NCI-H187 (cell line): ENCODE results near the gene ETV3.
"Not testable (repeated sequence)": the region's sequence is repeated elsewhere in the genome, so short reads cannot be mapped to it uniquely, and the experiment has no call there.

Experiments
- DNase-seq, 2 experiments: peaks; one replicate each; lab custom pipeline; 2025; lab: John Stamatoyannopoulos, UW

Gene ETV3

DNA sequence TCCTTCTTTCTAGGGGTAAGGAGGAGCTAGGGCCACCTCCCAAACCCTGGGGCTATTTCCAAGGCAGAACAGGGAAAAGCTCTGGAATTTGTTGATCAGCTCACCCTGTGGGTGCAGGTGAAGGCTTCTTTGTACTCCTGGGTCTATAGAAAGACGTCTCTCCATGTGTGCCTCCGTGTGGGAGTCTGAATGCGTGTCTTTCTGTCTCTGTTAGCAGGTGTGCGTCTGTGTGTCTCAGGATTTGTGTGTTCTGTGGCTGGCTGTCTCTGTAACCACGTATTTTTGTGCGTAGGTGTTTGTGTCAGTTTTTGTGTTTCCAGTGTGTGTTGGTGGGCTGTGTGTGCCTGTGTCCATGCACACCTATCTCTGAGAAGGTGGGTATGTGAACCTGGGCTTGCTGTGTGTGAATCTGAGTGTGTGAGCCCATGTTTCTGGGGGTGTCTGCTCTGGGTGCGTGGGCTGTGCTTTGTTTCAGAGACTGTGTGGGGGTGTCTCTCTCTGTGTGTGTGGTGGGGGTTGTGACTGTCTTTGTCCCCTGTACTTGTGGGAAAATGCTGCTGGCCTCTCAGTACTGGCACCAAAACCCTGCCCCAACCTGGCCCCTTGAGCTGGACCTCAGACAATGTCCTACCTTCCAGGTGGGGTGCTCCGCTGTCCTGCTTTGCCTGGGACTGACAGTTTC, 25.9 kb downstream of the ETV3 start:
- DNase-seq: no peak

DNA sequence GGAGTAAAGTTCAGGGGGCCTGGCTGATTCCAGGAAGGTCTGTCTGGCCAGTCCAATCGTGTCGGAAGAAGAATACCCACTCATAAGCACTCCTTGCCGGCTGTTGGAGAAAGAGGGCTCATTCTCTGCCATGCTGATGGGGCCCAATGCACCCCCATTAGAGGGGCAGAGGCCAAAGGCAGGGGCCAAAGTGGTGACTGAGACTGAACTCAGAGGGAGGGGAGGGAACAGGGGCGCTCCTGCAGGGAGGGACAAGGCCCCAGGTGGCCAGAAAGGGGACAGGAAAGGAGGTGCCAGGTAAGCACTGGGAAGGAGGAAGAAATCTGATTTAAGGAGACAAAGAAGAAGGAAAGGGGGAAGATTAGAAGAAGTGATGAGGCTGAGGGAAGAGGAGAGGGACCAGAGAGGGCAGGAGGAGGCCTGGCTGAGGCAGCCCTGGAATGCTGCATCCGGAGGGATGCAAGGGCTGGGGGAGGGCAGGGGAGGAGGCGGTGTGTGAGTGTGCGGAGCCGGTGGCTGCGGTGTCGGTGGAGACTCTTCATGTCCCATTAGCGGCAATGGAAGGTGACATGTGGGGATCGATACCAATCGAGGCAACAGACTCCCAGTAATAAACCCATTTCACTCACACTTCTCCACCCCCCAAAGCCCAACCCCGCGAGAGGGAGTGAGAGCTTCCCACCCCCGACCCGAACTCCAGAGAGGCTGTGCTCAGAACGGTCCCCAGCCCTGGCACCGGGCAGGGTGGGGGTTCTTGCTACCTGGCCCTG, 26.6 kb downstream of the ETV3 start:
- no peak for DNase-seq

GRCh38 chr1:157110686-157111085, 27.5 kb downstream of the ETV3 start:
- DNase-seq: no peak

DNA sequence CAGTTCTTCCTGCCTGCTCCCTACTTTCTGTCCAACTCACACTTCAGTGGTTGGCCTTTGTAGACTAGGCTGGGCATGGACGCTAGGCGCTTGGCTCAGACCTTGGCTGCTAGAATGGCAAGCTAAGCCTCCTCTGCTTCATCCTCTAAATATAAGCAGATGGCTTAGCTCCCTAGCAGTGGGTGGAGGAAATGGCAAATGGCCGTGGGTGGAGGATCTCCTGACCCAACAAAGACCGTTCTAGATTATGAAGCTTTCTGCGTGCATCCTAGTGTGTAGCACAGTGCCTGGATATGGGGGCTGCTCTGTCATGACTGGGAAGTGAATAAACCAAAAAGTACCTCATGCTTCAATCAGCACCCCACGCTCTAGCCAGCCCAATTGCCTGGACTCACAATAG, 28.2 kb downstream of the ETV3 start:
- no peak for DNase-seq

GRCh38 chr1:157108448-157108847, 29.7 kb downstream of the ETV3 start:
- DNase-seq: no peak

DNA sequence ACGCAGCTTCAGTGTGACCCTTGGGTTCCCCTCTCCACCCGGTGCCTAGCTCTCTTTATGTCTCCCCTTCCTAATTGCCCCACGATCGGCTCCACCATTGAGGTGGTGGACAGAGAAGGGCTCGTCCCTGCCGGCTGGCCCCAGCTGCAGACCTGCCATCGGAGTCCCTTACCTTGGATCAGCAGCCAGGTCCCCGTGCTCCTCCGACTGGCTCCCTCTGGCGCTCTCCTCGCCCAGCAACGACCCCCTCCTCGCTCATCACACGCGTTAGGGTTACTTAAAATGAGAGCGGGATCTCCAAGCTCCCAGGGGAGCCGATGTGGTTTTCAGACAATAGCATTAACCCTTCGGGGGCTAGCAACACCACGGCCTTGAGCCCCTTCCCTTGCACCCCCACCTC, 30.5 kb downstream of the ETV3 start:
- DNase-seq: no peak

DNA sequence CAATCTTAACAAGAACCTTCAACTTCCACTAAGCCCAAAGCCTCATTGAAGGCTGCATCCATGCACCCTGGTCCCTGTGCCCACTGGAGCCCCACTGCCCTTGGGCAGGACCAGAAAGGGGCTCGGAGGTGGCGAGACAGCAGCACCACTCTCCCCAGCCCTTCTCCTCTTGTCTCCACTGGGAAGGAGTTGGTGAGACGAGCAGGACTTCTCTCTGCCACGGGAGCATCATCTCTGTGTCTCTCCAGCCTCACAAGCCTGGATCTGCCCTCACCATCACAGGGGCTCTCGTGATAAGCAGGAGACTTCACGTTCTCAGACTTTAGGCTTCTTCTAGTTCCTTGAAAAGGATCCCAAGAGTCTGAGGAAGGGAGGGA, 31.4 kb downstream of the ETV3 start:
- no peak for DNase-seq

DNA sequence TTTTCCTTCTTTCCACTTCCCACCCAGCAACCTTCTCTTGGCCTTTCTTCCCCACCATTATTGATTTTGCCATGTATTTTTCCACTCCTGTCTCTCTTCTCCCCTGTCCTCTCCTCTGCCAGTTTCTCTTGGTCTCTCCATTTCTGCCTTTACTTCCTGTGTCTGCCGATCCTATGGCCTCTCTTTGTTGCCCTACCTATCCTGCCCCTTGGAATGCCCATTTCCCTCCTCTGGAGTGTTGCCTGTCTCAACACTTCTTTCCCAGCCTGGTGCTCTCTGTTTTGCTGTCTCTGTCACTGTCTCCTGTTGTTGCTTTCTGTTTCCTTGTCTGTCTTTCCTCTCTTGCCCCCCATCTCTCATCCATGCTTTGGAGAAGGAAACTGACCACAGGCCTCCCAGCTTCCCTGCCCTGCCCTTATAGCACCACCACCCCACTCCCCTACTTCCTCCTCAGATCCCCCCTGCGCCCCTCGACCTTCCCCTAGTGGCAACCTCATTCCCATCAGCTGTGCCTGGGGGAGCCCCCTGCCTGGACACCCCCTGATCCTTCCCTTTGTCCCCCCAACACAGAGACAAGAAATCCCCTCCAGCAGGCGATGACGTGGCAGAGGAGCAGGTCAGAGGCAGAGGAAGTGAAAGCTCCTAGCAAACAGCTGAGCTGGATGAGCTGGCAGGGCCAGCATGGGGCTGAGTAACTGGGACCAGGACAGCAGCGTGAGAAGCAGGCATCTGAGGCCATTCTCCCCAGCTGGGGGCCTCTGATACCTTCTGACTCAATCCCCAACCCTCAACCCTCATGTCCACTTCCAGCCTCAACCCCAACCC, 32.0 kb downstream of the ETV3 start:
- DNase-seq: no peak

DNA sequence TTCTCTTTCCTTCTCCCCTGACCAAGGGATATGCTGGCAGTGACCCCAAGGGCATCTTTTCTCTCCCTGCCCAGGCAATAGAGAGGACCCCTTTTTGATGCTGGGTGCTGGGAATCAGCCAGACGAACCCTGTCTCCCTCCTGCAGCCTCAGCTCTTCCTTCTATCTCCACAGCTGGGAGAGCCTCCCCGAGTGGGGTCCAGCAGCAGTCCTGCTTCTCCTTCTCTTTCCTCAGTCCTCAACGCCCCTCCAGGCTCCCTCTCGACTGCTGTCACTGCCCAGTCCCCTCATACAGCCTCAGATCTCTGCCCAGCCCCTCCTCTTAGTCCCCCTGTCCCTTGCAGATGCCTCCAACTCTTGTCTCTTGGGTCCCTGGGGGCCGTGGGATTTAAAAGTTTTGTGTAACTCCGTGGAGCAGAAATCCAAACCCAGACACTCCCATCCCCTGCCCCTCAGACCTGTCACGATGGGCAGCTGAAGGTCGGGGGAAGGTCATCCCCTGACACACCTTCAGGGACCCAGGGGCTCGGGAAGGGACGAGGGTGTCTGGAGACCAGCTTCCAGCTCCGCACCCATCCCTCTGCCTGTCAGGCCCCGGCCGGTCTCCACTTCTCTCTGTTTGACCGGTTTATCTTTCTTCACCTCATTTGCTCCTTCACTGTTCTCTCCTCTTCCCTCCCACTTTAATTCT, 32.8 kb downstream of the ETV3 start:
- DNase-seq: no peak

DNA sequence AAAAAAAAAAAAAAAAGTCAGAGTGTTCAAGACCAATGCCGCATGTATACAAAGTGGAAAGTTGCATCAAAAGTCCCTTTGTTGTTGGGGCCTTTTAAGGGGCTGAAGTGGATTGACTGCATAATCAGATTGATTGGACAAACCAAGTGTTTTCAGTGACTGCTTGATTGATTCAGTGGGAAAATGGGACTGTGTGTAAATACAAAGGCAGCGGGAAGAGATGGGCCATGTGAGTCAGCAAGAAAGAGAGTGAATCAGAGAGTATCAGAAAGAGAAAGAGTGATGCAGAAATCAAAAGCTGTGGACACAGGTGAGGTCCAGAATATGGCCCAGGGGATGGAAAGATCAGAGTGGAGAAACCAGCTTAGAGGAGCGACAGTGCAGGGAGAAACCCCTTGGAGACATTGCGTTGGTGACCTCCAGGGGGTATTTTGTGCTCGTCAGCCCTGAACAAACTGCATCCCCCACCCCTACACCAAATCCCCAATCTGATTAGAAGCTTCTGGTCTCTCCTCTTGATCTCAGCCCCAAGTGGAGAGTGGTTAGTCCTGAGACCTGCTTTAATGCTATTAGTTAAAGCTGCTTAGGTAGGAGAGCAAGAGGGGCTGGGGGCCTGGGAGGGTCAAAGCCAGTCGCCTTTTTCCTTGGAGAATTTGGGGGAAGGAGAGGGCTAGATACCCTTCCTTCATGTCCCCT, 33.4 kb downstream of the ETV3 start:
- no peak for DNase-seq

GRCh38 chr1:157103268-157103667, 34.9 kb downstream of the ETV3 start:
- no peak for DNase-seq

- no peak for DNase-seq
Measured at GRCh38 chr1:157101149-157101548, 37.0 kb downstream of the ETV3 start.

DNA sequence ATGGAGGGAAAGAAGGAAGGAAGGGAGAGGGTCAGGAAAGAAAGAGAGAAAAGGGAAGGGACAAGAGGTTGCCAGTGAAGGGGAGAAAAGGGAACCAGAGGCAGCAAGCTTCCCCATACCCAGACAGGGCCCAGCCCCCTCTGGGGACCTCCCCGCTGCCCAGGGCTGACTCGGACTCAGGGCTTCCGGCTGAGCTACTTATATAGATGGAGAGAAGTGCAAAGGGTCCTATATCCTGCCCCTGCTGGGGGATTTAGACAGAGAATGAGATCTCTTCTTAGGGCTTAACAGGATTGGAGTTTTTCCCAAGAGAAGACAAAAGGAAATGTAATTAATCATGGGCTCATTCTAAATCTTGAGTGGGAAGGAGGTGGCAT, 38.6 kb downstream of the ETV3 start, which contains the start of gene ETV3L:
Gene ETV3L, minus strand, starts transcription at position 176 of the 377 bp plus-strand sequence. CDS start 285 bp downstream, outside the sequence.
- no peak for DNase-seq

DNA sequence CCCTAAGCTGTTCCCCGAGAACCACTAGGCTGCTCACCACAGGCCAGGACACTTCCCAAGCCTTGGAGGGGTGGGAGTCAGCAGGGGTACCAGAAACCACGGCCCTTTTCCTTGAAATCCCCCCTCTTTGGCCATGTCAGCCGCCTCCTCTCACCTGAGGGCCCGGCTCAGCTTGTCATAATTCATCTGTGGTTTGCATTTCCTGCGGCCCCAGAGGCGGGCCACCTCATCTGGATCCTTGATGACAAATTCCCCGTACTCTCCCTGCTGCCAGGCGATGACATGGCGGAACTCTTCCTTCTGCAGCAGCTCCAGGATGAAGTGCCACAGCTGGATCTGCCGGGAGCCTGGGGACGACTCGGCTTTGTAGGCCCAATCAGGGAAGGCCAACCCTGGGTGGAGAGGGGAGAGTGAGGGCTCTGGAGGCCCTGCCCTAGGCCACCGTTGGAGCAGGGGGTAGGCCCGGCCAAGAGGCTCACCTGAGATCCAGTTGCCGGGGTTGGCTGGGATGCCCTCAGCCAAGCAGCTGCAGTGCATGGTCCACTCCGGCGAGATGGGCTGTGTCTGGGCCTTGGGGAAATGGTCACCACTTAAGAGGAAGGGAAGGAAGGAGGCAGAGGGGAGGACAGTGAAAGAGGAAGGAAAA, 39.1 kb downstream of the ETV3 start:
- not testable (repeated sequence) for DNase-seq

- no peak for DNase-seq
Measured at GRCh38 chr1:157098519-157098918, 39.7 kb downstream of the ETV3 start.

DNA sequence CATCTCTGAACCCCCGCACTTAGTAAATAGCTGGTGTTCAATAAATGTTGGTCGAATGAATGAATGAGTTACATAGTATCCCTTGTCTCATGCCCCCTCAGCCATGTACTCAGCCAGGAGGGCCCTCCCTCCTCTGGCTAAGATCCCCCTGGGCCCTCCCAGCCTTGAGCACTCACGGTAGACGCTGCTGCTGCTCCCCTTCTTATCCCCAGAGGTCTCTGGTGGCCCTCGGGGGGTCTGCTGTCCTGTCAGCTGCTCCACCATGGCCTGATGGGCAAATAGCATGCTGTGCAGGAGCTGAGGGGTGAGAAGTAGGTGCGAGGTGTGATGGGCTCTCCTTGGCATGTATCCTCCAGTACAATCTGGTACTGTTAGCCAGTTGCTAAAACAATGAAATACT, 40.5 kb downstream of the ETV3 start:
- DNase-seq: no peak

DNA sequence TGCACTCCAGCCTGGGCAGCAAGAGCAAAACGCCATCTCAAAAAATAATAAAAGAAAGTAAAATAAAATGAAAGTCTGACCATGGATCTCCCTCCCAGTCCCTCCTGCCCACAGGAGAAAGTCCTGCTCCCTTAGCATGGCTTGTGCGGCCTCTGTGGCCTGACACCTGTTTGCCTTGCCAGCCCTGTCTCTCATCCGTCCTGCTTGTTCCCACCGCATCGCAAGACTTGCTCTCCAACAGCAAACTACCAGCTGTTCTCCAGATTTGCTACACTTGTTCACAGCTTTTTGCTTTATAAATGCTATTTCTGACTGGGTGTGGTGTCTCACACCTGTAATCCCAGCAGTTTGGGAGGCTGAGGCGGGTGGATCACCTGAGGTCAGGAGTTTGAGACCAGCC, 41.3 kb downstream of the ETV3 start:
- DNase-seq: no peak

- no peak for DNase-seq
Measured at GRCh38 chr1:157095551-157095950, 42.6 kb downstream of the ETV3 start.

DNA sequence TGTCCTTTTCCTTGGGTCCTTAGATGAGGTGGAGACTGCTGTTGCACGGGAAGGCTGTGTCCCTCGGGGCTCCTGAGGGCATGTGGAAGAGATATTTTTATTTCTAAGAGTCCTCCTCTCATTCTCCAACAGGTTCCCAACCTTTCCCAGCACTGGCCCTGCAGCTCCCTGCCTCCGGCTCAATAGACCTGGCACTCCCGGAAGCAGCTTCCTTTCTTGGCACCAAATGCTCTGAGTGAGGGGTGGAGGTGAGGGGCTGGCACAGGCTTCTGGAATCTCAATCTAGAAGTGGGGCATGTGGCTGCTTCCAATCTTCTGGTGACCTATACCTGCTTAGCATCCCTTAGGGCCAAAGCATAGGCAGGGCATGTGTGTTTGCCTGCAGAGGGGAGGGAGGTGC, 43.1 kb downstream of the ETV3 start:
- no peak for DNase-seq

- DNase-seq: no peak
Measured at GRCh38 chr1:157092831-157093230, 45.4 kb downstream of the ETV3 start.

DNA sequence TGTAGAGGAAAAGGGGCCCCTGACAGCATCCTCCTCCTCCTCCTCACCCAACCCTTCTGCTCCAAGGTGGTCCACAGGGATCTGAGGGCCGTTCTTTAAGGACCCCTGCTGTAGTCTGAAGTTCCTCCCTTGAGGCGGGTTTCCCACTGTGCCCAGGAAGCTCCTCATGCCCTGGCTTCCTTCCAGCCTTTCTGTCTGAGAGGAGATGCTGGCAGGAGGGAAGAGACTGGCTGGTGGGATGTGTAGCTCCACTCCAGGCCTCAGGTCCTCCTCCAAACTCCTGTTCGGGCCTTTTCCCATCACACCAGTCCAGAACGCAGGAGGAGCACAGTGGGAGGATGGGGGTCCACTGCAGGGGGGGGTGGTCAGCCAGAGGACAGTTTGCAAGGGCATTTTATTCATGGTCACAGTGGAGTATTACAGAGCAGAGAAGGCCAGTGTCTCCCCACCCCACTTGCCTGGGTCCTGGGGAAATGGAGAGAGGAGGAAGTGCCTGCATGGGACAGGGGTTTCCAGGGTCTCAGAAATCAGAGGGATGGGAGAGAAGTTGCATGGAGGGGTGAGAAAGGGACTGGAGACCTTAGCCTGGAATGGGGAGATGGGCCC, 46.4 kb downstream of the ETV3 start:
- no peak for DNase-seq
